PFSK-1 (cell line): ENCODE measurements around the gene NIM1K.

ENCODE experiments used
- FOXP2 ChIP-seq: optimal IDR thresholded peaks from 2 replicates; pipeline ENCODE3; 2011; ENCODE audit warnings: borderline replicate concordance, control low read depth, inconsistent platforms; ENCODE audit not compliant: insufficient read depth; ENCODE audit errors: extremely low read length, extremely low read depth
- POLR2AphosphoS5 ChIP-seq: IDR thresholded peaks from 2 replicates; pipeline ENCODE4 v1.6.1; 2012; ENCODE audit warnings: low read depth, mild to moderate bottlenecking, control low read depth, low read length, moderate library complexity
- REST ChIP-seq, 2 experiments: IDR thresholded peaks; 2 replicates each; pipeline versions ENCODE4 v1.6.1 to v1.8.0; 2011 to 2012; ENCODE audit warnings: low read depth in 2 of 2, low read length in 2 of 2, control low read depth in 1 of 2, inconsistent platforms in 1 of 2, mild to moderate bottlenecking in 1 of 2, moderate library complexity in 1 of 2; ENCODE audit not compliant: insufficient read depth in 1 of 2
- SIN3A ChIP-seq: IDR thresholded peaks from 2 replicates; pipeline ENCODE4 v1.6.1; 2012; ENCODE audit warnings: mild to moderate bottlenecking, low read length, moderate library complexity, borderline replicate concordance; ENCODE audit not compliant: insufficient read depth
- TAF1 ChIP-seq: IDR thresholded peaks from 2 replicates; pipeline ENCODE4 v1.6.1; 2012; ENCODE audit warnings: low read length, control low read depth, borderline replicate concordance; ENCODE audit not compliant: insufficient read depth

DNA sequence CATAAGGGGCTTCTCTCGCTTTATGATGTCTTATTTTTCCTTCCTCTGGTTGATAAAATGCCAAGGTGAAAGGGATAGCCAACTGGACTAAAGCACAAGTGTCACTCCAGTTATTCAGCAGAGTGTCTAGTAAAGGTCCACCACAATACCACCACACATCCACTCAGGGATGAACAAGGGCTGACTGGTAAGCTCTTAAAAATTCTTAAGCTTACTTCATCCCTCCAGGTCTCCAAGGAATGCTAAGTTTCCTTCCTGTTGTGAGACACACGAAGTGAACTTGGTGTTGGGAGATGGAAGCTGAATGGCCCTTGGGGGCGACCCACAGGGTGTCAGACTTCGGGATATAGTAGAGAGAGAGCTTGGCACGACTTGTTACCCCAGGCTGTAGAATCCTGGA, 124.4 kb downstream of the NIM1K start:
- TF ChIP-seq TAF1 (no peak), REST (IDR thresholded peaks at IDR 0.05; ENCODE audit: insufficient read depth in 1 of 2, low read depth in 2 of 2, low read length in 2 of 2) (no peak), POLR2AphosphoS5 (no peak), SIN3A (no peak), FOXP2 (no peak)
